GM19324 (cell line): ENCODE measurements around the gene BAZ2A.
A peak's percentile ranks its signal among the peaks of the same experiment; 100 is the strongest.
"Not testable (repeated sequence)": the region's sequence is repeated elsewhere in the genome, so short reads cannot be mapped to it uniquely, and the experiment has no call there.

Experiments
- ATAC-seq: cut with Tn5 transposase; IDR thresholded peaks from one replicate; pipeline ENCODE4 v1.9.1; 2021; ENCODE audit warnings: mild to moderate bottlenecking, moderate library complexity; ENCODE audit not compliant: unreplicated experiment, low FRiP score

BAZ2A gene

GRCh38 chr12:56599797-56600196 lies 30.3 kb downstream of the BAZ2A start:
- no peak for ATAC-seq

GRCh38 chr12:56599041-56599440 lies 31.1 kb downstream of the BAZ2A start:
- no peak for ATAC-seq

GRCh38 chr12:56596815-56597214 lies 33.3 kb downstream of the BAZ2A start:
- no peak for ATAC-seq

- ATAC-seq, result no peak
These were observed 36.1 kb downstream of the BAZ2A start for GRCh38 chr12:56593909-56594621.

- ATAC-seq, result no peak
These were observed 38.2 kb downstream of the BAZ2A start for GRCh38 chr12:56591961-56592360.

GRCh38 chr12:56591126-56591525 lies 39.0 kb downstream of the BAZ2A start:
- ATAC-seq, result no peak

- no peak for ATAC-seq
These were observed 39.8 kb downstream of the BAZ2A start for GRCh38 chr12:56590237-56590830.

GRCh38 chr12:56589783-56590182 lies 40.3 kb downstream of the BAZ2A start:
- ATAC-seq, result no peak

- ATAC-seq, result no peak
These were observed 45.0 kb downstream of the BAZ2A start for GRCh38 chr12:56585098-56585497.

GRCh38 chr12:56581418-56582145 lies 48.5 kb downstream of the BAZ2A start:
- ATAC-seq, result no peak

- no peak for ATAC-seq
These were observed 51.1 kb downstream of the BAZ2A start for GRCh38 chr12:56578983-56579546.

- not testable (repeated sequence) for ATAC-seq
These were observed 52.9 kb downstream of the BAZ2A start for GRCh38 chr12:56577248-56577647.

- no peak for ATAC-seq
These were observed 55.9 kb downstream of the BAZ2A start for GRCh38 chr12:56574210-56574609.

- no peak for ATAC-seq
These were observed 57.8 kb downstream of the BAZ2A start for GRCh38 chr12:56572288-56572687.

- ATAC-seq, result no peak
These were observed 59.0 kb downstream of the BAZ2A start for GRCh38 chr12:56571121-56571520.

- no peak for ATAC-seq
These were observed 62.0 kb downstream of the BAZ2A start for GRCh38 chr12:56568146-56568545.

- peak; percentile 65 for ATAC-seq
These were observed 64.5 kb downstream of the BAZ2A start for GRCh38 chr12:56565510-56566101.

- no peak for ATAC-seq
These were observed 79.1 kb downstream of the BAZ2A start for GRCh38 chr12:56551070-56551469.

GRCh38 chr12:56546680-56547079 lies 83.4 kb downstream of the BAZ2A start:
- no peak for ATAC-seq
